GM03348 (cell line): ENCODE data around the gene HLA-DOA.

Experiments
- DNase-seq: peaks from one replicate; pipeline ENCODE4 v3.0.0; 2012; ENCODE audit warnings: low spot score

Gene HLA-DOA

GRCh38 chr6:33017018-33017417 lies 7.6 kb upstream of the HLA-DOA start:
- no peak for DNase-seq

GRCh38 chr6:33015798-33016197 lies 6.4 kb upstream of the HLA-DOA start:
- DNase-seq = no peak

- peak; percentile 83 for DNase-seq
Measured at GRCh38 chr6:33014841-33015634, 5.6 kb upstream of the HLA-DOA start.

- DNase-seq = no peak
Measured at GRCh38 chr6:33013608-33014007, 4.2 kb upstream of the HLA-DOA start.

- no peak for DNase-seq
Measured at GRCh38 chr6:33010356-33010755, 965 bp upstream of the HLA-DOA start.

- DNase-seq = no peak
Measured at GRCh38 chr6:33007831-33008400, 1.5 kb downstream of the HLA-DOA start.

- no peak for DNase-seq
Measured at GRCh38 chr6:33004940-33005339, 4.5 kb downstream of the HLA-DOA start.

GRCh38 chr6:33001685-33002084 lies 7.7 kb downstream of the HLA-DOA start:
- DNase-seq = no peak

- DNase-seq = no peak
Measured at GRCh38 chr6:33000055-33000454, 9.3 kb downstream of the HLA-DOA start.

GRCh38 chr6:32995448-32995847 lies 13.9 kb downstream of the HLA-DOA start:
- DNase-seq = no peak

GRCh38 chr6:32993363-32993973 lies 15.9 kb downstream of the HLA-DOA start:
- no peak for DNase-seq

GRCh38 chr6:32991972-32992371 lies 17.4 kb downstream of the HLA-DOA start:
- no peak for DNase-seq

- no peak for DNase-seq
Measured at GRCh38 chr6:32989368-32989767, 20.0 kb downstream of the HLA-DOA start.

GRCh38 chr6:32984622-32985389 lies 24.6 kb downstream of the HLA-DOA start:
- peak; percentile 83 for DNase-seq

GRCh38 chr6:32983964-32984621 lies 25.3 kb downstream of the HLA-DOA start:
- no peak for DNase-seq

GRCh38 chr6:32983493-32983848 lies 25.9 kb downstream of the HLA-DOA start:
- DNase-seq = no peak

GRCh38 chr6:32982702-32983492 lies 26.5 kb downstream of the HLA-DOA start:
- DNase-seq = no peak

GRCh38 chr6:32982084-32982701 lies 27.2 kb downstream of the HLA-DOA start:
- DNase-seq = no peak

GRCh38 chr6:32980488-32981038 lies 28.8 kb downstream of the HLA-DOA start:
- no peak for DNase-seq

- DNase-seq = no peak
Measured at GRCh38 chr6:32979720-32980487, 29.5 kb downstream of the HLA-DOA start.
